Neuronal stem cell (in vitro differentiated cells): Measurements from ENCODE around the gene FAR2.

Source experiments
- DNase-seq: peaks from one replicate; pipeline ENCODE4 v3.0.0-alpha.2; 2013; ENCODE audit warnings: low spot score
- H2AFZ ChIP-seq: one replicate; pipeline ENCODE4 v1.6.1; 2013; ENCODE audit warnings: mild to moderate bottlenecking, low read length, inconsistent platforms
- H2AK5ac ChIP-seq: 2 replicates; pipeline ENCODE4 v1.6.1; 2013; ENCODE audit warnings: low read depth, mild to moderate bottlenecking, inconsistent platforms, low read length, moderate library complexity, mixed read lengths
- H2BK120ac ChIP-seq: 2 replicates; pipeline ENCODE4 v1.6.1; 2013; ENCODE audit warnings: low read depth, mild to moderate bottlenecking, inconsistent platforms, low read length, moderate library complexity, mixed read lengths
- H2BK12ac ChIP-seq: one replicate; pipeline ENCODE4 v1.6.1; 2013; ENCODE audit warnings: low read length, inconsistent platforms
- H2BK15ac ChIP-seq: 2 replicates; pipeline ENCODE4 v1.6.1; 2013; ENCODE audit warnings: mild to moderate bottlenecking, low read length, inconsistent platforms, mixed read lengths
- H2BK5ac ChIP-seq: one replicate; pipeline ENCODE4 v1.6.1; 2013; ENCODE audit warnings: inconsistent platforms, mild to moderate bottlenecking, low read length, moderate library complexity
- H3K14ac ChIP-seq: one replicate; pipeline ENCODE4 v1.6.1; 2013; ENCODE audit warnings: low read length, inconsistent platforms
- H3K18ac ChIP-seq: 2 replicates; pipeline ENCODE4 v1.6.1; 2013; ENCODE audit warnings: low read length, inconsistent platforms
- H3K23ac ChIP-seq: 2 replicates; pipeline ENCODE4 v1.6.1; 2013; ENCODE audit warnings: low read depth, mild to moderate bottlenecking, mixed read lengths, low read length, inconsistent platforms; ENCODE audit not compliant: poor library complexity
- H3K27ac ChIP-seq: replicated peaks from 3 replicates; pipeline ENCODE4 v1.5.1; 2013; ENCODE audit warnings: low read length, inconsistent platforms
- H3K27me3 ChIP-seq, 3 experiments: 2 replicates each; pipeline ENCODE4 v1.6.1; 2013; ENCODE audit warnings: low read length in 3 of 3, mild to moderate bottlenecking in 2 of 3, inconsistent platforms in 1 of 3, low read depth in 1 of 3, mixed read lengths in 1 of 3, moderate library complexity in 1 of 3; ENCODE audit not compliant: control insufficient read depth in 3 of 3, insufficient read depth in 3 of 3
- H3K36me3 ChIP-seq, 2 donors: replicated peaks in 1 of 2; 2 replicates each; pipeline ENCODE4 v1.6.1; 2013; ENCODE audit warnings: low read length in 2 of 2; ENCODE audit not compliant: control insufficient read depth in 2 of 2, insufficient read depth in 2 of 2
- H3K4ac ChIP-seq: 2 replicates; pipeline ENCODE4 v1.6.1; 2013; ENCODE audit warnings: inconsistent platforms, mild to moderate bottlenecking, low read length, moderate library complexity
- H3K4me1 ChIP-seq, 2 donors: 1 replicate in 1 of 2; 2 replicates in 1 of 2; pipeline ENCODE4 v1.6.1; 2013; ENCODE audit warnings: low read length in 2 of 2, low read depth in 1 of 2; ENCODE audit not compliant: control insufficient read depth in 2 of 2, insufficient read depth in 1 of 2
- H3K4me2 ChIP-seq: one replicate; pipeline ENCODE4 v1.6.1; 2013; ENCODE audit warnings: mild to moderate bottlenecking, low read length, inconsistent platforms; ENCODE audit not compliant: insufficient read depth, poor library complexity, severe bottlenecking
- H3K4me3 ChIP-seq, 2 donors: 2 replicates each; pipeline ENCODE4 v1.5.1; 2013; ENCODE audit warnings: low read length in 2 of 2, mild to moderate bottlenecking in 2 of 2, inconsistent platforms in 1 of 2, moderate library complexity in 1 of 2
- H3K79me1 ChIP-seq: one replicate; pipeline ENCODE4 v1.6.1; 2013; ENCODE audit warnings: low read depth, mild to moderate bottlenecking, inconsistent platforms, low read length, moderate library complexity
- H3K9ac ChIP-seq: one replicate; pipeline ENCODE4 v1.6.1; 2013; ENCODE audit warnings: mild to moderate bottlenecking, low read depth, low read length, inconsistent platforms; ENCODE audit not compliant: poor library complexity
- H3K9me3 ChIP-seq, 2 donors: replicated peaks in 1 of 2; 2 replicates each; pipeline versions ENCODE3 to v1.6.1; 2013; ENCODE audit warnings: low read length in 2 of 2, mild to moderate bottlenecking in 2 of 2, inconsistent platforms in 1 of 2, low read depth in 1 of 2, mixed read lengths in 1 of 2, moderate library complexity in 1 of 2; ENCODE audit not compliant: control insufficient read depth in 2 of 2, insufficient read depth in 1 of 2
- H4K8ac ChIP-seq: one replicate; pipeline ENCODE4 v1.6.1; 2013; ENCODE audit warnings: low read depth, mild to moderate bottlenecking, inconsistent platforms, low read length, moderate library complexity
- H4K91ac ChIP-seq: one replicate; pipeline ENCODE4 v1.6.1; 2013; ENCODE audit warnings: low read length, low read depth, mild to moderate bottlenecking, inconsistent platforms; ENCODE audit not compliant: poor library complexity
- WGBS, 2 donors: extraction: QIAGEN DNeasy Blood & Tissue Kit; methylation state at CpG; one replicate each; pipeline ENCODE4 v1.1.7; 2013; ENCODE audit warnings: missing lambda C conversion rate in 2 of 2, mixed read lengths in 1 of 2; ENCODE audit not compliant: insufficient read length in 2 of 2, insufficient replicate concordance in 1 of 2; ENCODE audit errors: extremely low coverage in 2 of 2; 5-methylcytosine and 5-hydroxymethylcytosine counted together

FAR2 gene

DNA sequence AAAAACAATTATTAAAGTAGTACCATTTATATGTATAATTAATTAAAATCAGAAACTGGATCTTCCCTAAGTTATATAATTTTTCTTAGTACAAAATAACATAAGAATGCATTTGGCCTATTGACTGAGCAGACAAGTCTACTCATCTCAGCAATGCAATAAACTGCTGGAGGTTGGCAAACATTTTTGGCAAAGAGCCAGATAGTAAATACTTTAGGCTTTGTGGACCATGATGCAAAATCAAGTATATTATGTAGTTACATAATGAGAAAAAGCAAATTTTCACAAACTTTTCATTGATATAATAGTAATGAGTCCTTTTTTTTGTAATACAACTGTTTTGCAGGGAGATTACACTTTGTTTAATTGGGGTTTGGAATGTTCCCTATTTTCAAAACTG lies 201.0 kb downstream of the FAR2 start:
- H3K18ac ChIP-seq, result no peak overlapping the region
- H3K9ac ChIP-seq, result no peak overlapping the region
- no peak overlapping the region for H3K4me3 ChIP-seq
- peaks cover 4 to 83% of the 10 kb centered on the region in 2 donors for H3K36me3 ChIP-seq
- H3K4me1 ChIP-seq, result no peaks in the 10 kb centered on the region
- H3K27ac ChIP-seq, result no peak overlapping the region
- no peak overlapping the region for H2BK5ac ChIP-seq
- no peaks in the 10 kb centered on the region for H3K27me3 ChIP-seq
- no peak overlapping the region for H4K91ac ChIP-seq
- H3K9me3 ChIP-seq, result no peaks in the 10 kb centered on the region
- H3K79me1 ChIP-seq, result no peaks in the 10 kb centered on the region
- no peak for DNase-seq
- no peak overlapping the region for H2AFZ ChIP-seq
- H4K8ac ChIP-seq, result no peak overlapping the region
- no peak overlapping the region for H3K4me2 ChIP-seq
- H2BK120ac ChIP-seq, result no peak overlapping the region
- H2BK12ac ChIP-seq, result no peak overlapping the region
- no peak overlapping the region for H2BK15ac ChIP-seq
- H3K14ac ChIP-seq, result no peak overlapping the region
- H2AK5ac ChIP-seq, result no peak overlapping the region
- H3K23ac ChIP-seq, result no peak overlapping the region
- H3K4ac ChIP-seq, result no peak overlapping the region

DNA sequence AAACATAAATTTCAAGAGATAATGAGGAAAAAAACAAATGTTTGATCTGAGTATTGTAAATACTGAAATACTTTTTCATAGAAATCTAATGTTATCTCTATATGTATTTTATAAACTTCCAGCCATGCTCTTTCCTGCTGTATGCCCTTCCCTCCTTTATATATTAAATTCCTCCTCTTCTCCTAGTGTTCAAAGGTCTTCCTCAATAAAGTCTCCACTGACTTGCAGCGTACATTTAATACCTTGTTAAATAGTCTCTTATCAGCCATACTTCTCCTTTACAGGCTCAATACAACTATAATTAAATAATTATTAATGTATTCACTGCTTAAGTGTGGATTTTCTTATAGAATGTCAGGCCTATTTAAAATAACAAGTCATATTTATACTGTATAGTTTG lies 205.9 kb downstream of the FAR2 start:
- Histone ChIP-seq H3K18ac (no peak overlapping the region), H2BK120ac (no peak overlapping the region), H3K27ac (no peak overlapping the region), H2BK12ac (no peak overlapping the region), H3K9ac (no peak overlapping the region), H2BK5ac (no peak overlapping the region), H2AFZ (no peak overlapping the region), H4K91ac (no peak overlapping the region), H3K36me3 (peaks cover 0 to 69% of the 10 kb centered on the region in 2 donors), H3K9me3 (no peaks in the 10 kb centered on the region), H4K8ac (no peak overlapping the region), H3K4ac (no peak overlapping the region), H3K4me2 (no peak overlapping the region), H3K27me3 (no peaks in the 10 kb centered on the region), H3K4me1 (no peaks in the 10 kb centered on the region), H2AK5ac (no peak overlapping the region), H3K23ac (no peak overlapping the region), H2BK15ac (no peak overlapping the region), H3K14ac (no peak overlapping the region), H3K79me1 (no peaks in the 10 kb centered on the region), H3K4me3 (no peak overlapping the region)
- WGBS, 2 donors, result no CpG with 5 or more reads among the region's 1 CpG
- no peak for DNase-seq

DNA sequence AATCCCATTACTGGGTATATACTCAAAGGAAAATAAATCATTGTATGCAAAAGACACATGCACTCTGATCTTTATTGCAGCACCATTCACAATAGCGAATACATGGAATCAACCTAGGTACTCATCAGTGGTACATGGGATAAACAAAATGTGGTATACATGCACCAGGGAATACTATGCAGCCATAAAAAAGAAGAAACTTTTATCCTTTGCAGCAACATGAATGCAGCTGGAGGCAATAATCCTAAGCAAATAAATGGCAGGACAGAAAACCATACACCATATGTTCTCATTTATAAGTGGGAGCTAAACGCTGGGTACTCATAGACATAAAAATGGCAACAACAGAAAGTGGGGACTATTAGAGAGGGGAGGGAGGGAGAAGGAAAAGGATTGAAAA lies 216.0 kb downstream of the FAR2 start:
- Histone ChIP-seq H3K4me1 (no peaks in the 10 kb centered on the region), H2AFZ (no peak overlapping the region), H2BK5ac (no peak overlapping the region), H4K91ac (no peak overlapping the region), H3K4me2 (no peak overlapping the region), H3K27me3 (no peaks in the 10 kb centered on the region), H4K8ac (no peak overlapping the region), H3K23ac (no peak overlapping the region), H2BK120ac (no peak overlapping the region), H2BK15ac (no peak overlapping the region), H3K18ac (no peak overlapping the region), H2BK12ac (no peak overlapping the region), H3K14ac (no peak overlapping the region), H3K36me3 (peaks cover 5 to 81% of the 10 kb centered on the region in 2 donors), H3K4me3 (no peak overlapping the region), H2AK5ac (no peak overlapping the region), H3K9me3 (peaks cover 0 to 5% of the 10 kb centered on the region in 2 donors), H3K27ac (no peak overlapping the region), H3K9ac (no peak overlapping the region), H3K79me1 (no peaks in the 10 kb centered on the region), H3K4ac (no peak overlapping the region)
- no CpG with 5 or more reads among the region's 2 CpGs for WGBS, 2 donors
- no peak for DNase-seq

DNA sequence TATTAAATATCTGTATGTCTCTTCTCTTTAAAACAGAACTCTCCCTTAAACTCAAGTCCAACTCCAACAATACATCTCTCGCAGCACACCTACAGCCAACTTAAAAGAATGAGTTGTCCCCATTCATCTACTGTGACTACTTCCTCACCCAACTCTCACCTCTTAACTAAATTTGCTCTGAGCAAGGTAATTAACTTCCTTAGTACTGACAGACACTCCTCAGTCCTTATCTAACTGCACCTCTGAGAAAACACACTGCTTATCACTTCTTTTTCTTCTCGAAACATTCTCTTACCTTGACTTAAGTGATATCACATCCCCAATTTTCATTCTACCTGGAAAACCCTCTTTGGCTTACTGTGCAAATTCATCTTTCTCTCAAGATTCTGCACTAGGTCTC lies 224.9 kb downstream of the FAR2 start:
- Histone ChIP-seq H2BK5ac (no peak overlapping the region), H3K4me2 (no peak overlapping the region), H4K91ac (no peak overlapping the region), H2BK15ac (no peak overlapping the region), H2BK120ac (no peak overlapping the region), H4K8ac (no peak overlapping the region), H2AK5ac (no peak overlapping the region), H2AFZ (no peak overlapping the region), H3K36me3 (peaks cover 0 to 49% of the 10 kb centered on the region in 2 donors), H2BK12ac (no peak overlapping the region), H3K9ac (no peak overlapping the region), H3K4me3 (no peak overlapping the region), H3K23ac (no peak overlapping the region), H3K9me3 (peaks cover 0 to 15% of the 10 kb centered on the region in 2 donors), H3K4me1 (no peaks in the 10 kb centered on the region), H3K14ac (no peak overlapping the region), H3K4ac (no peak overlapping the region), H3K27me3 (no peaks in the 10 kb centered on the region), H3K79me1 (no peaks in the 10 kb centered on the region), H3K18ac (no peak overlapping the region), H3K27ac (no peak overlapping the region)
- WGBS, 2 donors, result 100% methylated on average over 1 of the region's 2 CpGs; no CpG with 5 or more reads in 1 of the 2 donors
- DNase-seq, result no peak
